Neural cell (in vitro differentiated cells): Measurements from ENCODE around the gene CAMK2A.

ENCODE experiments used
- CTCF ChIP-seq: fragments of 450-650 bp; IDR thresholded peaks from 2 replicates; pipeline ENCODE4 v1.5.1; 2014; ENCODE audit warnings: antibody characterized with exemption, mild to moderate bottlenecking, moderate library complexity; ENCODE audit not compliant: poor library complexity, severe bottlenecking
- MXI1 ChIP-seq: fragments of 450-650 bp; conservative IDR thresholded peaks from 2 replicates; pipeline ENCODE4 v1.6.1; 2014; ENCODE audit warnings: antibody characterized with exemption, mild to moderate bottlenecking; ENCODE audit not compliant: poor library complexity, severe bottlenecking
- POLR2AphosphoS5 ChIP-seq: IDR thresholded peaks from 2 replicates; pipeline ENCODE4 v1.6.1; 2012

- TF ChIP-seq CTCF: no peak
- no peak for TF ChIP-seq MXI1
- no peak for TF ChIP-seq POLR2AphosphoS5
These were observed 85.6 kb downstream of the CAMK2A start for GRCh38 chr5:150203832-150204589.
